ENCODE results near the gene IFIT2.
"Not testable (repeated sequence)": the region's sequence is repeated elsewhere in the genome, so short reads cannot be mapped to it uniquely, and the experiment has no call there.

IFIT2 gene

GRCh38 chr10:89301721-89302445 is at the start of gene IFIT2:
Gene IFIT2 (plus strand): TSS chr10:89302046. CDS start chr10:89302124, 78 bp downstream.
- DNase-seq, result peak; percentile 75 to 82

- no peak for DNase-seq
Observed at GRCh38 chr10:89252225-89252585, 49.6 kb upstream of the IFIT2 start.

- not testable (repeated sequence) for DNase-seq
Observed at GRCh38 chr10:89255091-89255579, 46.7 kb upstream of the IFIT2 start.

- no peak for DNase-seq
Observed at GRCh38 chr10:89255793-89256192, 46.1 kb upstream of the IFIT2 start.

GRCh38 chr10:89256340-89256739 is 45.5 kb upstream of the IFIT2 start:
- no peak for DNase-seq

- DNase-seq, result no peak
Observed at GRCh38 chr10:89256962-89257361, 44.9 kb upstream of the IFIT2 start.

- no peak for DNase-seq
Observed at GRCh38 chr10:89257581-89257980, 44.3 kb upstream of the IFIT2 start.

GRCh38 chr10:89258881-89259280 is 43.0 kb upstream of the IFIT2 start:
- DNase-seq, result no peak

- DNase-seq, result no peak
Observed at GRCh38 chr10:89262086-89263051, 39.5 kb upstream of the IFIT2 start.

GRCh38 chr10:89263091-89263490 is 38.8 kb upstream of the IFIT2 start:
- DNase-seq, result no peak

- DNase-seq, result no peak
Observed at GRCh38 chr10:89263531-89263930, 38.3 kb upstream of the IFIT2 start.

- no peak for DNase-seq
Observed at GRCh38 chr10:89266721-89267453, 35.0 kb upstream of the IFIT2 start.

- DNase-seq, result no peak
Observed at GRCh38 chr10:89269433-89270152, 32.3 kb upstream of the IFIT2 start.

GRCh38 chr10:89270153-89270483 is 31.7 kb upstream of the IFIT2 start:
- no peak for DNase-seq

- DNase-seq, result no peak
Observed at GRCh38 chr10:89271532-89271931, 30.3 kb upstream of the IFIT2 start.

GRCh38 chr10:89273680-89274079 is 28.2 kb upstream of the IFIT2 start:
- no peak for DNase-seq

- DNase-seq, result no peak
Observed at GRCh38 chr10:89274928-89275327, 26.9 kb upstream of the IFIT2 start.

- no peak for DNase-seq
Observed at GRCh38 chr10:89275383-89275782, 26.5 kb upstream of the IFIT2 start.

- DNase-seq, result no peak
Observed at GRCh38 chr10:89278034-89278535, 23.8 kb upstream of the IFIT2 start.

- no peak for DNase-seq
Observed at GRCh38 chr10:89278900-89279392, 22.9 kb upstream of the IFIT2 start.

GRCh38 chr10:89279421-89279869 is 22.4 kb upstream of the IFIT2 start:
- no peak for DNase-seq

- DNase-seq, result no peak
Observed at GRCh38 chr10:89280508-89280907, 21.3 kb upstream of the IFIT2 start.
